Measurements from ENCODE around the gene DNAH8. TPM values are rescaled to one million over a fixed set of nuclear protein-coding genes. Genes with fewer than 3 reads are reported as not detected.

The DNAH8 gene
- total RNA-seq, 4 donors from 2014 or later: not detected

GRCh38 chr6:38701551-38701950 lies 13.6 kb upstream of the DNAH8 start:
- TF ChIP-seq POLR2A (IDR thresholded peaks at IDR 0.05) (no peak), CTCF (IDR thresholded peaks at IDR 0.05 in 4 of 5, conservative IDR thresholded peaks at IDR 0.05 in 1 of 5) (no peak)
- ATAC-seq (no peak), DNase-seq (no peak)
- Histone ChIP-seq H3K9me3 (no peaks in the 10 kb centered on the region), H3K4me3 (peak overlapping the region in 1 of 4 donors; percentile 98), H3K27me3 (no peaks in the 10 kb centered on the region), H3K4me1 (no peaks in the 10 kb centered on the region), H3K27ac (no peak overlapping the region), H3K36me3 (no peaks in the 10 kb centered on the region)
- in situ Hi-C loops (cut with MboI; ENCODE audit: low sequenced_read_pairs in 4 of 4) (no loop called here), intact Hi-C loops (cut with DNase I; ENCODE audit: low total_unique reads) (no loop called here)

GRCh38 chr6:38702558-38703397 lies 12.3 kb upstream of the DNAH8 start, which contains the start of gene GLO1:
Gene GLO1 (minus strand): TSS chr6:38703145. CDS start chr6:38703054, 91 bp downstream.
- peak within 1 kb of the TSS; percentile 90 to 95 (median 94) for H3K27ac ChIP-seq
- TF ChIP-seq POLR2A (IDR thresholded peaks at IDR 0.05): peak; percentile 77 to 91
- TF ChIP-seq CTCF (IDR thresholded peaks at IDR 0.05 in 4 of 5, conservative IDR thresholded peaks at IDR 0.05 in 1 of 5): no peak
- ATAC-seq (peak; percentile 100), DNase-seq (peak; percentile 97 to 98)
- in situ Hi-C loops (cut with MboI; ENCODE audit: low sequenced_read_pairs in 4 of 4) (no loop called here), intact Hi-C loops (cut with DNase I; ENCODE audit: low total_unique reads) (loop anchor here (1.0 kb wide), 1 partner anchor 63 kb away; the partner anchor contains the start of gene BTBD9)
- H3K4me1 ChIP-seq: no peaks in the 10 kb centered on the region
- no peaks in the 10 kb centered on the region for H3K9me3 ChIP-seq
- no peaks in the 10 kb centered on the region for H3K27me3 ChIP-seq
- peak within 1 kb of the TSS; percentile 80 to 98 (median 92) for H3K4me3 ChIP-seq
- H3K36me3 ChIP-seq: no peaks in the 10 kb centered on the region

DNA sequence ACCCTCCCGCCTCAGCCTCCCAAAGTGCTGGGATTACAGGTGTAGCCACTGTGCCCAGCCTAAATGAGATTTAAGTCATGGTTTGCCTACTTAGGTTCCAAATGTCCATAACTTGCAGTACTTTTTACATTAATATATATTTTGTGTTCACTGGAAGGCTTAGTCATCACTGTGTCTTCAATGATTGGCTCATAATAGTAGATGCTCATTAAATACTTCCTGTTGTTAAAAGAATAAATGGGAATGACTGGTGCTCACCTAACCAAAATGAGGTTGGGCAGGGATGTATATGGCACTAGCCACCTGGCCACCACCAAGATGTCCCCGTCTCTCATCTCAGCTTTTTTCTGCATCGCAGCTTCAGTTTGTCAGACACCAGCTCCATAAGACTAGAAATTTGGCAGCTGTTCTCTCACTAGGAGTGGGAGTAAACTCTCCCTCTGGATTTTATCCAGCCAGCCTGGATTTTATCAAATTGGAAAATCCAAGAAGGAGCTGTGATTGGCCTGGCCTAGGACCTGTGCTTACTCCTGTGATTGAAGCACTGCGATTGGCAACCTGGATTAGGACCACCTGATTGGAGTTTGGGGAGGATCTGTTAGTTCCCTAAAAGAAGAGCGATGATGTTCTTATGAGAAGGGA lies 11.0 kb upstream of the DNAH8 start:
- TF ChIP-seq CTCF (IDR thresholded peaks at IDR 0.05 in 4 of 5, conservative IDR thresholded peaks at IDR 0.05 in 1 of 5) (no peak), POLR2A (IDR thresholded peaks at IDR 0.05) (no peak)
- intact Hi-C loops (cut with DNase I; ENCODE audit: low total_unique reads): loop anchor here (1.0 kb wide), 1 partner anchor 65 kb away; the partner anchor contains the start of gene BTBD9

GRCh38 chr6:38705924-38706323 lies 9.2 kb upstream of the DNAH8 start:
- no peak for ATAC-seq
- Histone ChIP-seq H3K36me3 (no peaks in the 10 kb centered on the region), H3K9me3 (no peaks in the 10 kb centered on the region), H3K4me1 (no peaks in the 10 kb centered on the region), H3K27ac (no peak overlapping the region), H3K4me3 (no peak overlapping the region), H3K27me3 (no peaks in the 10 kb centered on the region)
- no peak for DNase-seq
- in situ Hi-C loops (cut with MboI; ENCODE audit: low sequenced_read_pairs in 4 of 4) (no loop called here), intact Hi-C loops (cut with DNase I; ENCODE audit: low total_unique reads) (no loop called here)
- no peak for TF ChIP-seq CTCF (IDR thresholded peaks at IDR 0.05 in 4 of 5, conservative IDR thresholded peaks at IDR 0.05 in 1 of 5)
- TF ChIP-seq POLR2A (IDR thresholded peaks at IDR 0.05): no peak

More for the DNA sequence above, 11.0 kb upstream of the DNAH8 start:
- H3K4me3 ChIP-seq: no peak overlapping the region
- no peaks in the 10 kb centered on the region for H3K4me1 ChIP-seq
- DNase-seq (no peak), ATAC-seq (no peak)
- no peak overlapping the region for H3K27ac ChIP-seq
- in situ Hi-C loops (cut with MboI; ENCODE audit: low sequenced_read_pairs in 4 of 4): no loop called here
- no peaks in the 10 kb centered on the region for H3K9me3 ChIP-seq
- H3K36me3 ChIP-seq: no peaks in the 10 kb centered on the region
- no peaks in the 10 kb centered on the region for H3K27me3 ChIP-seq

Data from gastrocnemius medialis (tissue), 4 donors.